HCT116 (cell line): Measurements from ENCODE around the gene RBM39. TPM values are rescaled to one million over a fixed set of nuclear protein-coding genes. Genes with fewer than 3 reads are reported as not detected.

Experiments
- ATAC-seq: fragments of 200-7000 bp; cut with Tn5 transposase; 2 replicates; pipeline ENCODE4 v1.9.1; 2020; ENCODE audit warnings: mild to moderate bottlenecking, moderate library complexity
- BruUV-seq: library from RNA; stranded (reverse); fragments of 400-500 nt; replicated peaks from 2 replicates; lab custom pipeline; 2021; lab: Mats Ljungman, UMichigan
- CTCF ChIA-PET: fragments of 300-600 bp; sonication (Branson Sonifier 250); formaldehyde crosslinking; loops from one replicate; lab custom pipeline; 2021; ENCODE audit warnings: antibody characterized with exemption; lab: Charles Lee
- POLR2A ChIA-PET: fragments of 300-600, 350-600 bp; sonication (Branson Sonifier 250); formaldehyde crosslinking; loops from one replicate; lab custom pipeline; 2021; ENCODE audit warnings: antibody characterized with exemption; lab: Charles Lee
- RAD21 ChIA-PET, 2 experiments: fragments of 300-600 bp; sonication (Branson Sonifier 250); formaldehyde crosslinking; loops; one replicate each; lab custom pipeline; 2023; ENCODE audit warnings: low total read pairs in 2 of 2; ENCODE audit not compliant: uncharacterized antibody in 2 of 2, unreplicated experiment in 2 of 2, low non-redundant PET in 1 of 2; lab: Charles Lee
- DNase-seq: peaks from one replicate; pipeline ENCODE4 v3.0.0-alpha.2; 2010; ENCODE audit warnings: low read depth, low spot score
- H2AFZ ChIP-seq: fragments of 200-600 bp; shearing (Covaris generic), sonication (generic); 2 replicates; pipeline ENCODE4 v1.6.1; 2017; ENCODE audit warnings: low read depth, mixed run types, mixed read lengths, antibody characterized with exemption, low read length; ENCODE audit not compliant: poor library complexity, severe bottlenecking
- H3K27ac ChIP-seq: 2 replicates; pipeline ENCODE4 v1.5.1; 2012; ENCODE audit warnings: low read depth, low read length
- H3K27me3 ChIP-seq: fragments of 200-600 bp; sonication (generic); 2 replicates; pipeline ENCODE4 v1.6.1; 2016; ENCODE audit warnings: mixed run types, low read length, mixed read lengths; ENCODE audit not compliant: insufficient read depth
- H3K36me3 ChIP-seq, 2 experiments: fragments of 200-500 bp in 1 of 2; fragments of 200-600 bp in 1 of 2; sonication (Bioruptor generic) in 1 of 2; sonication (generic) in 1 of 2; 2 replicates each; pipeline versions ENCODE4 v1.5.1 to v1.6.1; 2014 to 2016; ENCODE audit warnings: low read length in 2 of 2, inconsistent platforms in 1 of 2, mixed read lengths in 1 of 2, mixed run types in 1 of 2; ENCODE audit not compliant: insufficient read depth in 2 of 2, control insufficient read depth in 1 of 2
- H3K4me1 ChIP-seq, 2 experiments: fragments of 200-600 bp in 1 of 2; sonication (generic) in 1 of 2; 2 replicates each; pipeline versions ENCODE4 v1.5.1 to v1.6.1; 2012 to 2017; ENCODE audit warnings: low read length in 2 of 2, inconsistent platforms in 1 of 2, mild to moderate bottlenecking in 1 of 2, mixed read lengths in 1 of 2, mixed run types in 1 of 2, moderate library complexity in 1 of 2; ENCODE audit not compliant: insufficient read depth in 2 of 2, control insufficient read depth in 1 of 2
- H3K4me2 ChIP-seq: fragments of 200-600 bp; sonication (generic); 2 replicates; pipeline ENCODE4 v1.6.1; 2017; ENCODE audit warnings: mixed run types, low read length, mixed read lengths
- H3K4me3 ChIP-seq, 2 experiments: fragments of 200-600 bp in 1 of 2; sonication (generic) in 1 of 2; replicated peaks in 1 of 2; 2 replicates each; pipeline ENCODE4 v1.5.1; 2011 to 2016; ENCODE audit warnings: low read length in 2 of 2, control low read depth in 1 of 2, low read depth in 1 of 2, mild to moderate bottlenecking in 1 of 2, mixed read lengths in 1 of 2, mixed run types in 1 of 2
- H3K79me2 ChIP-seq: fragments of 200-600 bp; sonication (generic); 2 replicates; pipeline ENCODE4 v1.6.1; 2017; ENCODE audit warnings: mild to moderate bottlenecking, mixed run types, low read length, moderate library complexity, mixed read lengths; ENCODE audit not compliant: insufficient read depth
- H3K9ac ChIP-seq: fragments of 200-600 bp; sonication (generic); 2 replicates; pipeline ENCODE4 v1.6.1; 2016; ENCODE audit warnings: low read length, mixed read lengths
- H3K9me2 ChIP-seq: fragments of 200-600 bp; sonication (generic), shearing (Covaris generic); 2 replicates; pipeline ENCODE4 v1.6.1; 2017; ENCODE audit warnings: mixed run types, mild to moderate bottlenecking, moderate library complexity; ENCODE audit not compliant: insufficient read depth
- H3K9me3 ChIP-seq, 2 experiments: fragments of 200-500 bp in 1 of 2; fragments of 200-600 bp in 1 of 2; sonication (Bioruptor generic) in 1 of 2; sonication (generic) in 1 of 2; 2 replicates each; pipeline ENCODE4 v1.6.1; 2014 to 2017; ENCODE audit warnings: low read length in 2 of 2, mixed read lengths in 2 of 2, inconsistent platforms in 1 of 2, low read depth in 1 of 2, mild to moderate bottlenecking in 1 of 2, mixed run types in 1 of 2, moderate library complexity in 1 of 2; ENCODE audit not compliant: control insufficient read depth in 1 of 2, insufficient read depth in 1 of 2
- H4K20me1 ChIP-seq: fragments of 200-600 bp; sonication (generic), shearing (Covaris generic); 2 replicates; pipeline ENCODE4 v1.6.1; 2017; ENCODE audit warnings: mixed run types, mild to moderate bottlenecking, moderate library complexity; ENCODE audit not compliant: insufficient read depth
- CBX3 ChIP-seq: IDR thresholded peaks from 2 replicates; pipeline ENCODE4 v1.6.1; 2012; ENCODE audit warnings: low read depth
- CEBPB ChIP-seq: IDR thresholded peaks from 2 replicates; pipeline ENCODE4 v1.6.1; 2012; ENCODE audit warnings: low read depth
- EGR1 ChIP-seq: IDR thresholded peaks from 2 replicates; pipeline ENCODE4 v1.6.1; 2012; ENCODE audit warnings: low read depth
- ELF1 ChIP-seq: IDR thresholded peaks from 2 replicates; pipeline ENCODE4 v1.6.1; 2012; ENCODE audit warnings: low read depth, borderline replicate concordance
- EZH2 ChIP-seq: fragments of 200-600 bp; sonication (generic); IDR thresholded peaks from 2 replicates; pipeline ENCODE4 v1.6.1; 2017; ENCODE audit warnings: antibody characterized with exemption, mixed run types
- FOSL1 ChIP-seq: IDR thresholded peaks from 2 replicates; pipeline ENCODE4 v1.6.1; 2012; ENCODE audit warnings: low read depth
- POLR2A ChIP-seq: IDR thresholded peaks from 2 replicates; pipeline ENCODE4 v1.7.0; 2011; ENCODE audit warnings: borderline replicate concordance; ENCODE audit not compliant: insufficient read depth, insufficient read length; ENCODE audit errors: extremely low read depth
- POLR2AphosphoS5 ChIP-seq: IDR thresholded peaks from 2 replicates; pipeline ENCODE4 v1.6.1; 2011; ENCODE audit warnings: mild to moderate bottlenecking, low read depth, low read length, moderate library complexity
- TCF7L2 ChIP-seq: IDR thresholded peaks from 2 replicates; pipeline ENCODE4 v1.7.0; 2011; ENCODE audit warnings: borderline replicate concordance, inconsistent platforms; ENCODE audit not compliant: insufficient read depth, insufficient read length; ENCODE audit errors: extremely low read depth
- YY1 ChIP-seq: IDR thresholded peaks from 2 replicates; pipeline ENCODE4 v1.6.1; 2011; ENCODE audit warnings: low read length, low read depth, moderate library complexity, mild to moderate bottlenecking; ENCODE audit not compliant: insufficient replicate concordance; ENCODE audit errors: extremely low read depth
- intact Hi-C: fragments of 100-400 bp; cut with micrococcal nuclease; formaldehyde crosslinking; loops from 2 replicates; pipeline ENCODE4 v1.10.0; 2022
- total RNA-seq: library from RNA; stranded (reverse); gene quantifications from one replicate; pipeline ENCODE4 v1.2.1, GENCODE V29; 2021; ENCODE audit not compliant: unreplicated experiment
- TF ChIP-seq, protein P1 (sequence below): IDR thresholded peaks from 2 replicates; pipeline ENCODE4 v1.6.1; 2012
- TF ChIP-seq, protein P2 (sequence below): IDR thresholded peaks from 2 replicates; pipeline ENCODE4 v1.6.1; 2012
- TF ChIP-seq, protein P3 (sequence below), 3 experiments: fragments of 200-600 bp in 1 of 3; sonication (generic) in 1 of 3; IDR thresholded peaks in 2 of 3; conservative IDR thresholded peaks in 1 of 3; 2 replicates each; pipeline ENCODE4 v1.5.1; 2012 to 2017; ENCODE audit warnings: low read depth in 2 of 3, low read length in 2 of 3, antibody characterized with exemption in 1 of 3, borderline replicate concordance in 1 of 3, control low read depth in 1 of 3, mild to moderate bottlenecking in 1 of 3, mixed read lengths in 1 of 3, mixed run types in 1 of 3, moderate library complexity in 1 of 3; ENCODE audit not compliant: insufficient read depth in 1 of 3

The RBM39 gene
- total RNA-seq, 1 experiment from 2014 or later: 234 TPM

DNA sequence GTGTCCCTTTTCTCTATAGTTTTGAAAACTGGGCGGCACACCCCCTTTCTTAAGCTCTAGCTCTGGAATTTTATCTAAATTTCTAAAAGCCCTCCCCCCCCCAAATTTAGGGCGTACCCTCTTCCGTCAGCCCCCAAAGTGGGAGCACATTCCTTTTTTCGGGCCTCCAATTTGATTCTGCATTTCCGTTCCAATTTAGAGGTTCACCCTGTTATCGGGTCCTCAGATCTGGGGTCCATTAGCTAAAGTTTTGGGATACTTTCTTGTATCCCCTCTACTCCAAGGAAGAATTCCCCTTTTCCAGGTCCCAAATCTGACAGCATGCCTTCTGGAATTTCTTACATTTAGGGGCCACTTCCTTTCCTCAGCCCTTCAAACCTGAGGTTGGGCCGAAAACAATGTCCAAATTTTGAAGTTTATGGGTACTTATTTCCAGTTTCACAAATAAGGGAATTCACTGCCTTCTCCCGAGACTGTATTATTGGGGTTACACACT is 30.6 kb upstream of the RBM39 start:
- H3K27me3 ChIP-seq: no peaks in the 10 kb centered on the region
- CTCF ChIA-PET: no interaction called here
- TF ChIP-seq FOSL1 (no peak), EGR1 (no peak), ELF1 (no peak), TCF7L2 (no peak), CEBPB (no peak)
- TF ChIP-seq, protein P1, sequence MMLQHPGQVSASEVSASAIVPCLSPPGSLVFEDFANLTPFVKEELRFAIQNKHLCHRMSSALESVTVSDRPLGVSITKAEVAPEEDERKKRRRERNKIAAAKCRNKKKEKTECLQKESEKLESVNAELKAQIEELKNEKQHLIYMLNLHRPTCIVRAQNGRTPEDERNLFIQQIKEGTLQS: no peak
- no peaks in the 10 kb centered on the region for H4K20me1 ChIP-seq
- no peaks in the 10 kb centered on the region for H3K36me3 ChIP-seq
- intact Hi-C loops: no loop called here
- RAD21 ChIA-PET: no interaction called here
- H3K4me1 ChIP-seq: peaks cover 24 to 44% of the 10 kb centered on the region in 2 experiments
- H2AFZ ChIP-seq: no peak overlapping the region
- H3K79me2 ChIP-seq: peaks cover 50% of the 10 kb centered on the region
- ATAC-seq (no peak), DNase-seq (no peak)
- peak overlapping the region; percentile 69 for H3K27ac ChIP-seq
- POLR2A ChIA-PET: interaction anchor here (1.8 to 5.0 kb wide), 2 partner anchors 29 to 182 kb away, joined by 5 to 58 read pairs; partner anchors contain the start of genes RBM39 and SCAND1
- H3K4me3 ChIP-seq: peak overlapping the region; percentile 83 to 91
- peak overlapping the region; percentile 86 for H3K9ac ChIP-seq
- H3K9me3 ChIP-seq: no peaks in the 10 kb centered on the region
- H3K4me2 ChIP-seq: peak overlapping the region; percentile 89
- TSS peak; percentile 68 for BruUV-seq
- H3K9me2 ChIP-seq: no peaks in the 10 kb centered on the region

DNA sequence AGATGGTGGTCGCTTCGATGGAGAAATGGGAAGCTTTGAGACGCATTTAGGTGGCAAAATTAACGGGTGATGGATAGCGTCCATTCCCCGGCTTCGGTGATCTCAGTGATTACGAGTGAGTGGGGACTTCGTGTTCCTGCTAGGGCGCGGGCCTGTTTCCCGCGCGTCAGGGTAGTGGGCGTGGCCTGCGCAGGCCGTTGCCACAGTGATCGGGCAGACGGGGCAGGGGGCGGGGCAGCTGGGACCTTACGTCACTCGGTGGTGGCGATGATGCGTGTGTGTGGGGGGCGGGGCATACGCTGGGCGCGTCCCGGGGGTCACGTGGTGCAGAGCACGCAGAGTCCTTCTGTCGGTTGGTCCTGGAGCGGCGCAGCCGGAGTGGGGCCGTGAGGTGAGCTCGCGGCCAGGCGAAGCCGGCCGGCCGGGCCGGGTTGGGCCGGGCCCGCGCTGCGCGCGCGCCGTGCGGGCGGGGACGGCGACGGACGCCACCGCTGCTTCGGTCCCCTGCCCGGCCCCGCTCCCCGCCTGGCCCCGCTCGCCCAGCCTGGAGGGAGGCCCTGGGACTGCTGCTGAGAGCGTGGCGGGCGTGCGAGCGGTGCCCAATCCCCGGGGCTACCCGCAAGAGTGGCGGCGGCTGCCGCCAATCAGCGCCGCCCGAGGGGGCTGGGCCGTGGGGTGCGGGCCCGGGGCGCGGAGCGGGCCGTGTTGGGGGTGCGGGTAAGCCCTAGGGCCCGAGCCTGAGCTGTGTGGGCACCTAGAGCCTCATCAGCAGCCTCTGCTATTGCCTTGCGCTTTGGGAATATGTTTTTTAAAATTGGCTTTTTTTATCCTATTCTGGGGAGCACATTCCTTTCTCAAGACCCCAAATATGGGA is 29.9 kb upstream of the RBM39 start, which contains the start of gene PHF20:
PHF20 (plus strand) TSS at position 327 of the 874 bp plus-strand sequence. CDS start 29,508 bp downstream, outside the sequence.
- CTCF ChIA-PET: interaction anchor here (0.6 to 1.4 kb wide), 2 partner anchors 30 to 366 kb away, joined by 3 to 4 read pairs; partner anchors contain the start of gene RBM39
- Histone ChIP-seq H3K4me1 (peaks cover 24 to 44% of the 10 kb centered on the region in 2 experiments), H3K27ac (peak within 1 kb of the TSS; percentile 69), H3K9ac (peak within 1 kb of the TSS; percentile 86), H3K4me3 (peak within 1 kb of the TSS; percentile 83 to 91), H3K79me2 (peaks cover 43% of the 10 kb centered on the region), H3K9me2 (no peaks in the 10 kb centered on the region), H3K36me3 (no peaks in the 10 kb centered on the region), H3K9me3 (no peaks in the 10 kb centered on the region), H3K4me2 (peak within 1 kb of the TSS; percentile 89), H4K20me1 (no peaks in the 10 kb centered on the region), H3K27me3 (no peaks in the 10 kb centered on the region), H2AFZ (peak within 1 kb of the TSS; percentile 20)
- POLR2A ChIA-PET: interaction anchor here (0.6 to 5.0 kb wide), 3 partner anchors 29 to 182 kb away, joined by 3 to 58 read pairs (median 5); partner anchors contain the start of genes RBM39 and SCAND1
- no TSS peak for BruUV-seq
- ATAC-seq (peak; percentile 95), DNase-seq (peak; percentile 92)
- RAD21 ChIA-PET: interaction anchor here in 1 of 2 experiments (0.7 kb wide), 1 partner anchor 29 kb away, joined by 3 read pairs; no protein-coding TSS in a partner anchor
- intact Hi-C loops: no loop called here
- TF ChIP-seq, protein P2, sequence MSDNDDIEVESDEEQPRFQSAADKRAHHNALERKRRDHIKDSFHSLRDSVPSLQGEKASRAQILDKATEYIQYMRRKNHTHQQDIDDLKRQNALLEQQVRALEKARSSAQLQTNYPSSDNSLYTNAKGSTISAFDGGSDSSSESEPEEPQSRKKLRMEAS: peak; percentile 100
- TF ChIP-seq CBX3 (peak; percentile 97), YY1 (peak; percentile 16), POLR2A (peak; percentile 81), POLR2AphosphoS5 (peak; percentile 74), EZH2 (no peak)
- TF ChIP-seq, protein P3, sequence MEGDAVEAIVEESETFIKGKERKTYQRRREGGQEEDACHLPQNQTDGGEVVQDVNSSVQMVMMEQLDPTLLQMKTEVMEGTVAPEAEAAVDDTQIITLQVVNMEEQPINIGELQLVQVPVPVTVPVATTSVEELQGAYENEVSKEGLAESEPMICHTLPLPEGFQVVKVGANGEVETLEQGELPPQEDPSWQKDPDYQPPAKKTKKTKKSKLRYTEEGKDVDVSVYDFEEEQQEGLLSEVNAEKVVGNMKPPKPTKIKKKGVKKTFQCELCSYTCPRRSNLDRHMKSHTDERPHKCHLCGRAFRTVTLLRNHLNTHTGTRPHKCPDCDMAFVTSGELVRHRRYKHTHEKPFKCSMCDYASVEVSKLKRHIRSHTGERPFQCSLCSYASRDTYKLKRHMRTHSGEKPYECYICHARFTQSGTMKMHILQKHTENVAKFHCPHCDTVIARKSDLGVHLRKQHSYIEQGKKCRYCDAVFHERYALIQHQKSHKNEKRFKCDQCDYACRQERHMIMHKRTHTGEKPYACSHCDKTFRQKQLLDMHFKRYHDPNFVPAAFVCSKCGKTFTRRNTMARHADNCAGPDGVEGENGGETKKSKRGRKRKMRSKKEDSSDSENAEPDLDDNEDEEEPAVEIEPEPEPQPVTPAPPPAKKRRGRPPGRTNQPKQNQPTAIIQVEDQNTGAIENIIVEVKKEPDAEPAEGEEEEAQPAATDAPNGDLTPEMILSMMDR (IDR thresholded peaks at IDR 0.05 in 2 of 3, conservative IDR thresholded peaks at IDR 0.05 in 1 of 3; ENCODE audit: borderline replicate concordance in 1 of 3, insufficient read depth in 1 of 3, low read depth in 2 of 3, low read length in 2 of 3): no peak
